OCI-LY3 (cell line): Measurements from ENCODE around the gene FBXO24.

Experiments
- H2AFZ ChIP-seq: fragments of 200-600, 300-600 bp; shearing (Covaris generic); 2 replicates; pipeline ENCODE4 v1.6.0; 2014; ENCODE audit warnings: antibody characterized with exemption, low read depth, low read length
- H3K27ac ChIP-seq: fragments of 200-600, 300-600 bp; sonication (generic); 2 replicates; pipeline ENCODE4 v1.5.1; 2014; ENCODE audit warnings: mild to moderate bottlenecking, low read length, moderate library complexity, mixed read lengths
- H3K27me3 ChIP-seq: fragments of 200-600, 300-600 bp; sonication (generic); 2 replicates; pipeline ENCODE4 v1.6.1; 2014; ENCODE audit warnings: low read depth, low read length, mixed read lengths
- H3K36me3 ChIP-seq: fragments of 200-600, 300-600 bp; sonication (generic); replicated peaks from 2 replicates; pipeline ENCODE3; 2014; ENCODE audit warnings: low read depth, low read length, mixed read lengths
- H3K4me1 ChIP-seq: fragments of 300-600, 200-600 bp; sonication (generic); 2 replicates; pipeline ENCODE4 v1.6.1; 2014; ENCODE audit warnings: low read length, mixed read lengths
- H3K4me2 ChIP-seq: fragments of 200-600, 300-600 bp; sonication (generic); 2 replicates; pipeline ENCODE4 v1.6.1; 2014; ENCODE audit warnings: low read length, mixed read lengths
- H3K4me3 ChIP-seq: fragments of 300-600, 200-600 bp; sonication (generic); 2 replicates; pipeline ENCODE4 v1.5.1; 2014; ENCODE audit warnings: antibody characterized with exemption, mild to moderate bottlenecking, low read length, moderate library complexity
- H3K79me2 ChIP-seq: fragments of 300-600, 200-600 bp; shearing (Covaris generic); 2 replicates; pipeline ENCODE4 v1.6.1; 2014; ENCODE audit warnings: mild to moderate bottlenecking, low read length, mixed read lengths
- H3K9ac ChIP-seq: fragments of 300-600, 200-600 bp; shearing (Covaris generic); 2 replicates; pipeline ENCODE4 v1.6.0; 2014; ENCODE audit warnings: mild to moderate bottlenecking, low read length, moderate library complexity
- H3K9me3 ChIP-seq: fragments of 200-600, 300-600 bp; shearing (Covaris generic); 2 replicates; pipeline ENCODE4 v1.6.1; 2014; ENCODE audit warnings: low read length, mixed read lengths; ENCODE audit not compliant: insufficient read depth
- H4K20me1 ChIP-seq: fragments of 200-600, 300-600 bp; sonication (generic); 2 replicates; pipeline ENCODE4 v1.6.1; 2016; ENCODE audit warnings: low read length, mixed read lengths; ENCODE audit not compliant: insufficient read depth
- CTCF ChIP-seq: fragments of 200-600, 300-600 bp; sonication (generic); IDR thresholded peaks from 2 replicates; pipeline ENCODE4 v1.5.1; 2014; ENCODE audit warnings: antibody characterized with exemption, low read length, low read depth
- EZH2phosphoT487 ChIP-seq: fragments of 200-600 bp; shearing (Covaris generic); IDR thresholded peaks from 2 replicates; pipeline ENCODE4 v1.6.1; 2018; ENCODE audit warnings: antibody characterized with exemption, mixed run types, low read depth

The FBXO24 gene

GRCh38 chr7:100603726-100604027 is 17.5 kb downstream of the FBXO24 start:
- H3K9me3 ChIP-seq: no peaks in the 10 kb centered on the region
- peak overlapping the region; percentile 78 for H2AFZ ChIP-seq
- peaks cover 7% of the 10 kb centered on the region; the same call in 1 of the 2 replicates for H3K4me1 ChIP-seq
- peak overlapping the region; percentile 55 for H3K9ac ChIP-seq
- no peaks in the 10 kb centered on the region for H4K20me1 ChIP-seq
- H3K4me2 ChIP-seq: peak overlapping the region; percentile 84
- no peaks in the 10 kb centered on the region for H3K79me2 ChIP-seq
- peak overlapping the region; percentile 86 for H3K4me3 ChIP-seq
- no peak overlapping the region for H3K27ac ChIP-seq
- H3K27me3 ChIP-seq: no peaks in the 10 kb centered on the region
- H3K36me3 ChIP-seq: no peaks in the 10 kb centered on the region
- TF ChIP-seq CTCF: no peak
- no peak for TF ChIP-seq EZH2phosphoT487

- H3K9me3 ChIP-seq: no peaks in the 10 kb centered on the region
- peak overlapping the region; percentile 78 for H2AFZ ChIP-seq
- H3K4me2 ChIP-seq: peak overlapping the region; percentile 85
- peak overlapping the region; percentile 22 for H3K27ac ChIP-seq
- peak overlapping the region; percentile 76 for H3K9ac ChIP-seq
- no peaks in the 10 kb centered on the region for H3K36me3 ChIP-seq
- H4K20me1 ChIP-seq: no peaks in the 10 kb centered on the region
- TF ChIP-seq CTCF (peak; percentile 54), EZH2phosphoT487 (no peak)
- peaks cover 7% of the 10 kb centered on the region; the same call in 1 of the 2 replicates for H3K4me1 ChIP-seq
- H3K79me2 ChIP-seq: no peaks in the 10 kb centered on the region
- peak overlapping the region; percentile 86 for H3K4me3 ChIP-seq
- H3K27me3 ChIP-seq: no peaks in the 10 kb centered on the region
These were observed 18.2 kb downstream of the FBXO24 start for GRCh38 chr7:100604028-100604975.

GRCh38 chr7:100604976-100605911 is 19.1 kb downstream of the FBXO24 start:
- Histone ChIP-seq H3K9me3 (no peaks in the 10 kb centered on the region), H2AFZ (peak overlapping the region; percentile 65; the same call in 1 of the 2 replicates), H4K20me1 (no peaks in the 10 kb centered on the region), H3K4me1 (peaks cover 7% of the 10 kb centered on the region; the same call in 1 of the 2 replicates), H3K4me2 (peak overlapping the region; percentile 85), H3K4me3 (peak overlapping the region; percentile 86), H3K79me2 (no peaks in the 10 kb centered on the region), H3K27me3 (no peaks in the 10 kb centered on the region), H3K27ac (no peak overlapping the region), H3K9ac (peak overlapping the region; percentile 76), H3K36me3 (no peaks in the 10 kb centered on the region)
- no peak for TF ChIP-seq EZH2phosphoT487
- no peak for TF ChIP-seq CTCF

GRCh38 chr7:100606313-100606712 is 20.2 kb downstream of the FBXO24 start:
- Histone ChIP-seq H3K4me3 (no peak overlapping the region), H3K27me3 (no peaks in the 10 kb centered on the region), H3K4me2 (no peak overlapping the region), H3K79me2 (no peaks in the 10 kb centered on the region), H3K36me3 (no peaks in the 10 kb centered on the region), H3K9ac (no peak overlapping the region), H3K27ac (no peak overlapping the region), H2AFZ (no peak overlapping the region), H4K20me1 (no peaks in the 10 kb centered on the region), H3K9me3 (no peaks in the 10 kb centered on the region), H3K4me1 (peaks cover 10% of the 10 kb centered on the region; the same call in 1 of the 2 replicates)
- TF ChIP-seq EZH2phosphoT487 (no peak), CTCF (no peak)
